Measurements from ENCODE around the gene DCST2. TPM values are rescaled to one million over a fixed set of nuclear protein-coding genes. Genes with fewer than 3 reads are reported as not detected.

DCST2 gene
- total RNA-seq, 1 experiment from 2014 or later, result 0.45 TPM

GRCh38 chr1:155070158-155070621 is 36.6 kb upstream of the DCST2 start:
- no peak for DNase-seq (ENCODE audit: extremely low read depth, low read depth)

DNA sequence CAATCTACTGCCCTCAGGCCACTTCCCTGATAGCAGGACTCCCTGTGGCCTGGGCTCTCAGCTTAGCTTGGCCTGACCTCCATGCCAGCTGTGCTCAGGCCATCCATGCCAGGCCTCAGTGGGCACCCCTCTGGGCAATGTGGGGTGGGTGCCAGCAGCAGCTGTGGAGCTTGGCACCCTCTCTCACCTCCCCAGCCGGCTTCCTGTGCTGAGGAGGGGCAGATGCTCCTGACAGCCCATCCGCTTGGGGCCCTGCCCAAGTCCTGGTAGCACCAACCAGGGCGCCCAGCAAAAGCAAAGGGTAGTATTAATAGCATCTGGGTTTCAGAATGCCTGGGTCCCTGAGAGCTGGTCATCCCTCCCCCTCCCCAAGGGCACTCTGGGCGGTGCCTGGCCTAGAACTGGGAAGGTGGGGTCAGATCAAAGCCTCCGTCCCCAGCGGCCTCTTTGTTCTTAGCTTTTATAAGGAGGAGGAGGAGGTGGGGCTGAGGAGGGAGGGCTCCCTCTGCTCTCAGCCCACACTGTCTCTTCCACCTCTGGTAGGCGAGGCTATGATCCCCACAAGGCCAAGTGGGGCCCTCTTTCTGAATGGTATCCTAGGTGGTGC is 36.1 kb upstream of the DCST2 start:
- DNase-seq (ENCODE audit: extremely low read depth, low read depth), result no peak

DNA sequence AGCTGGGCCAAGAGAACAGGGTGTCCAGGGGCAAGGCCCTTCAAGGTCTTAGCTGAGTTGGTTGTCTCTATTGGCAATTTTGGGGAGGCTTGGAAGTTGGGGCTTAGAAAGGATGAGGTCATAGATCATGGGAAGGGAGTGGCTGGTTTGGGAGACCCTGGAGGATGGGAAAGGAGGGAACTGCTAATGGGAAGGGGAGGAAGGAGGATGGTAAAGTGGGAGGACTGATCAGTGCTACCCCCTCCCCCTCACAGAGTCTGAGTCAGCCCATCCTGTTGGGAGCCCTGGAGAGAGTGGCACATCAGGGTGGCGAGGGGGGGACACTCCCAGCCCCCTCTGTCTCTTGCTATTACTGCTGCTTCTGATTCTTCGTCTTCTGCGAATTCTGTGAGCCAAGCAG is 35.0 kb upstream of the DCST2 start:
- DNase-seq (ENCODE audit: extremely low read depth, low read depth), result no peak

DNA sequence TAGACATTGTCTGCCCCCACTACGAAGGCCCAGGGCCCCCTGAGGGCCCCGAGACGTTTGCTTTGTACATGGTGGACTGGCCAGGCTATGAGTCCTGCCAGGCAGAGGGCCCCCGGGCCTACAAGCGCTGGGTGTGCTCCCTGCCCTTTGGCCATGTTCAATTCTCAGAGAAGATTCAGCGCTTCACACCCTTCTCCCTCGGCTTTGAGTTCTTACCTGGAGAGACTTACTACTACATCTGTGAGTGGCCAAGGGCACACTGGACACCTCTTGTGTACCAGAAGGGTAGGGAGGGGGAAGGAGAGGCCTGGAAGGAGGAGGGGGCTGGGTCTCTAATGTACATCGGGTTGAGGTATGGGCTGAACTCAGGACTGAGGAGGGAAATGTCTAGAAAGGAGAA is 33.2 kb upstream of the DCST2 start:
- DNase-seq (ENCODE audit: extremely low read depth, low read depth), result no peak

DNA sequence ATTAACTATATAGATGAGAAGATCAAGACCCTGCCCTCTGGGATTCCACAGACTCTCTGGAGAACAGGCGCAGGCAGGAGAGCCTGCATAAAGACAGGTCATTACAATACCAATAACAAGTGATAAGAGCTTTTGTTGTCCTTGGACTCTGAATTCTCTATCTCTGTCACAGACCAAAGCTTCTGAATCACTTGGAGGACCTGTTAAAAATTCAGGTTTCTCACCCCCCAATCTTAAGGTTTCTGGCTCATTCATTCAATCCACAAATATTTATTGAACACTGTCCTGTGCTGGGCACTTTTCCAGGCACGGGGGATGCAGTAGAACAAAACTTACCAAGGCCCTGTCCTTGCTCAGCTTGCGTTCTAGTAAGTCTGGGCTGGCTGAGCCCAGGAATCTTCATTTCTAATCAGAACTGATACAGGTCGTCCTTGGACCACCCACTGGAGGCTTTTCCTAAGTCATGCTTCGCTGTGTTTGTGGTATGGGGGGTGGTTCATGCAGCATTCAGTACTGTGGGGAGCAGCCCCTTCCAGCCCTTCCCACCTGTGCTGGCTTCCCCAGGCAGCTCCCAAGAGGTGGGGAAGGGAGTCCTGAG is 31.4 kb upstream of the DCST2 start:
- no peak for DNase-seq (ENCODE audit: extremely low read depth, low read depth)

GRCh38 chr1:155064111-155064831 is 30.7 kb upstream of the DCST2 start:
- no peak for DNase-seq (ENCODE audit: extremely low read depth, low read depth)

DNA sequence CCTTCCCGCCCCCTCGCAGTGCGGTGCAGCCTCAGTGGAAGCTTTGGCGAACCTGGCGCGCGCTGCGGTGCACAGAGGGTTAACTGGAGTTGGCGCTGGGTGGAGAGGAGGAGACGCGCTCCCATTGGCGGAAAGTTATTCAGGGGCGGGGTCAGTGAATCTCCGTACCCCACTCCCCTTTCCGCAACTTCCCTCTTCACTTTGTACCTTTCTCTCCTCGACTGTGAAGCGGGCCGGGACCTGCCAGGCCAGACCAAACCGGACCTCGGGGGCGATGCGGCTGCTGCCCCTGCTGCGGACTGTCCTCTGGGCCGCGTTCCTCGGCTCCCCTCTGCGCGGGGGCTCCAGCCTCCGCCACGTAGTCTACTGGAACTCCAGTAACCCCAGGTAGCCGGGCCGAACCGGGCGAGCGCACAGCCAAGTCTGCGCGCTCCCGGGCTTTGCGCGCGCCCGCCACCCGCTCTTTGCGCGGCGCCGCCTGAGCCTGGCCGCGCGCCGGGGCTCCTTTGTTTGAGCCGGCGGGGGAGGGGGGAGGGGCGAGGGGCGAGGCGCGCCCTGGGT is 30.0 kb upstream of the DCST2 start, which contains the start of gene EFNA4:
EFNA4 (plus strand) TSS at position 191 of the 561 bp plus-strand sequence; CDS start at position 275, 84 bp downstream.
- peak; percentile 88 for DNase-seq (ENCODE audit: extremely low read depth, low read depth)

- no peak for DNase-seq (ENCODE audit: extremely low read depth, low read depth)
Measured at GRCh38 chr1:155062702-155063411, 29.3 kb upstream of the DCST2 start.

GRCh38 chr1:155062151-155062686 is 28.6 kb upstream of the DCST2 start:
- no peak for DNase-seq (ENCODE audit: extremely low read depth, low read depth)

DNA sequence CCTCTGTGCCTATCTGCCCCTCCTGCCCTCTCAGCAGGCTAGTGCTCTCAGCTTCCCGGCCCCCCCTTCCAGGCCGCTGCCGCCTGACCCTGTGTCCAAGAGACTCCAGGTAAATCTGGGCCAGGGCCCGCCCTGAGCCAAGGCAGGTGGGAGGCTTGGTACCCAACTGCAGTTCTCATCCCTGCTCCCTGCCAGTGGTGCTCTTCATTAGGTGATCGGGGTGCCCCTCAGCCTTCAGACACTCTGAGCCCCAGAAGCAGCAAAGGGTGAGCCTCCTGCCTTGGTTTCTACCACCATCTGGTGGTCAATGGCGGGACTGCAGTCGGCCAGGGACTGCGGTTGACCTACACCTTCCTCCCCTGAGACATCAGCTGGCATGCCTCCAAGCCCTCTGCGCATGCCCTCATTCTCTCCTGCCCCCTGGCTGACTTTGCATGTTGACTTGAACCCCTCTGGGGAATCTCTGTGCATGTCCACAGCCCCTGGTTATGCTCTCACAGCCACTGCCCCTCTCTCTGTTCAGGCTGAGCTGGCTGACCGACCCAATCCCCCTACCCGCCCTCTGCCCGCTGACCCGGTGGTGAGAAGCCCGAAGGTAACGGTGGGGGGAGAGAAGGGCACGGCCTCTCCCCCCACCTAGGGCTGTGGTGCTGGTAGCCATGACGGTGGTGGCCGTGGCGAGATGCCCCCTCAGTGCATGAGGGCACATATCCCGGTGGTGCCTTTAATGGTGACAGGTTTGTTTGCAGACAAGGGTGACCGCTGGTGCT is 28.0 kb upstream of the DCST2 start:
- DNase-seq (ENCODE audit: extremely low read depth, low read depth), result peak; percentile 91

- DNase-seq (ENCODE audit: extremely low read depth, low read depth), result no peak
Measured at GRCh38 chr1:155060736-155061135, 27.2 kb upstream of the DCST2 start.

DNA sequence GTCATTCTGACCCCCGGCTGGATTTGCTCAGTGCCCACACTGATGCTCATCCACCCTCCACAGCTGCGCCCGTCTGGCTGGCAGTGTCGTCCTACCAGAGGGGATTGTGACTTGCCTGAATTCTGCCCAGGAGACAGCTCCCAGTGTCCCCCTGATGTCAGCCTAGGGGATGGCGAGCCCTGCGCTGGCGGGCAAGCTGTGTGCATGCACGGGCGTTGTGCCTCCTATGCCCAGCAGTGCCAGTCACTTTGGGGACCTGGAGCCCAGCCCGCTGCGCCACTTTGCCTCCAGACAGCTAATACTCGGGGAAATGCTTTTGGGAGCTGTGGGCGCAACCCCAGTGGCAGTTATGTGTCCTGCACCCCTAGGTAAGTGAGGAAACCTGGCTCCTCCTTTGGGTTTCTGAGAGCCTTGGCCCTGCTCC is 24.2 kb upstream of the DCST2 start:
- DNase-seq (ENCODE audit: extremely low read depth, low read depth), result no peak

- no peak for DNase-seq (ENCODE audit: extremely low read depth, low read depth)
Measured at GRCh38 chr1:155057104-155057503, 23.5 kb upstream of the DCST2 start.

- DNase-seq (ENCODE audit: extremely low read depth, low read depth), result no peak
Measured at GRCh38 chr1:155053531-155054105, 20.0 kb upstream of the DCST2 start.

DNA sequence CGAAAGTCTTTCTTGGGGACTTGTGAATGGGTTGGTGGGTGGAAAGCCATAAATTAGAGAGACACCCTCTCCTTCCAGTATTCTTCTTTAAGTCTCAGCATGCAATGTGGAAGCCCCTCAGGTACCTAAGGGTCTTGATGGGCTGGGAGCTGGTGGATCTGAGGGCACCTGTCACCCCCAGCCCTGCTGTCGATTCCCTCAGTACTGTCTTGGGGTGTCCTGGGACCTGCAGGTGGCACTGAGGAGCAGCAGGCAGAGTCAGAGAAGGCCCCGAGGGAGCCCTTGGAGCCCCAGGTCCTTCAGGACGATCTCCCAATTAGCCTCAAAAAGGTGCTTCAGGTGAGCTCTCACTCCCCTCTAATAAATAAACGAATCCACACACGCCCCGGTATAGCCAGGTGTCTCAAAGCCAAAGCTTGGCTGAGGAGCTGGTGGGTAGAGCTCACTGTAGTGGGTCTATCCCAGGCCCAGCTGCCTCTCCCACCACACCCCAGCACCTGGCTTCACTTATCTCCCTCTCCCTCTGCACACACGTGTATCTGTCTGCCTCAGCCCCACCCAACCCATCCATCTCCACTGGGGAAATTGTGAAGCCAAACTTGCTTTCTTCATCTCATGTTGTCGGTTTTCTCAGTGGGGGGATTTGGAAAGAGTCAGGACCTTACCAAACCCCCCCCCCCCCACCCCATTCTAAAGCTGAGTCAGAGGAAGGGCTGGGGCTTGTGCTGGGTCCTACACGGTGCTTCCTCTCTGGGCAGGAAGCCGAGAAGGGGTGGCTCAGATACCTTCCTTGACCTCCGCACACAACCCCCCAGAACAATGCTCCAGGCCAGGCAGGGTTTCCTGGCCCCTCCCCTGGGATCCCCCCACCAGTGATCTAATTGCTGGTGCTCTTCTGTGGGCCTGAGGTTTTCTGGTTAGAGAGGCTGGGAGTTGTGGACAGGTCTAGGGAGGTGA is 19.1 kb upstream of the DCST2 start:
- peak; percentile 51 for DNase-seq (ENCODE audit: extremely low read depth, low read depth)

DNA sequence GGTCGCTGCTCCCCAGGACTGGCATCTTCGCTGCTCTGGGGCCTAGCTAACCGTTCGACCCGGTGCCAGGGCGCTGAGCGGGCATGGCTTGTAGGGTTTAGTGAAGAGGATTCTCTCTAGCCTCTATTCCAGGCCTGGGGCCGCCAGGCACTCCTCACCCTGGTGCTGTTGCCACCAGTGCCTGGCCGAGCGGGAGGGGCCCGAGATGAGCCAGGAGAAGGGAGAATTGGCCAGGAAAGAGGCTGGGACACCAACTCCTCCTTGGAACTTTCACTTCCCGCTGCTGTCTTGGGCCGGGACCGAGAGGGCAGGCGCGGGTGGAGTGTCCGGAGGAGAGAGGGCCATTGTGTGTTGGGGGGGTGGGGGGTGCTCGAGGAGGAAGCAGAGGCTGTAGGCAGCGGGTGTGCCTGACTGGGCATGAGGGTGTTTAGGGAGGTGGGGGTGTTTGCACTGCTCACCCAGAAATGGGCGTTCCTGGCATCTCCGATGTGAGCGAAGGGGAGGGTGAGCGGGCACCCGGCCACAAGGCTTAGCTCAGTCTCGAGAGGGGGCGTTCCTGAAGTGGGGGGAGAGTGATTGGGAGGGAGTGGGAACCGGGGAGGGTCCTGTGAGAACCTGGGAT is 18.3 kb upstream of the DCST2 start:
- peak; percentile 17 for DNase-seq (ENCODE audit: extremely low read depth, low read depth)

DNA sequence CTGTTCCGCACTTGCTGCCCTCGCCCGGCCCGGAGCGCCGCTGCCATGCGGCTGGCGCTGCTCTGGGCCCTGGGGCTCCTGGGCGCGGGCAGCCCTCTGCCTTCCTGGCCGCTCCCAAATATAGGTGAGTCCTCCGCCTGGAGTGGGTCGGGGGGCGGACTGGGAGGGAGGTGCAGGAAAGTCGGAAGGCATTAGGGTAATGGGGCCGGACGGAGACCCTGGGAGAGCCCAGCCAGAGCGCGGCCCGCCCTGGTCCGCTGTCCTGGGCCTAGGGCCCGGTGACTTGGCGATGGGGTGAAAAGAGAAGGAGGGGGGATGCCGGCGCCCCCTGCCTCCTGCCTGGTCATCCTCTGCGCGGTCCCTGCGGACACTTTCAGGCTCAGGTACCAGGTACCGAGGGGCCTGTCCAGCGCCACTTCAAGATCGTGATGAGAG is 17.8 kb upstream of the DCST2 start:
- DNase-seq (ENCODE audit: extremely low read depth, low read depth), result no peak
